Esophagus squamous epithelium (tissue), 4 donors: Measurements from ENCODE around the gene SHISAL1.

Experiments used
- POLR2A ChIP-seq, 4 donors: fragments of 450-650 bp; IDR thresholded peaks; one replicate each; pipeline ENCODE4 v1.6.1; 2017; ENCODE audit warnings: antibody characterized with exemption in 4 of 4, mild to moderate bottlenecking in 4 of 4, moderate library complexity in 3 of 4
- TF ChIP-seq, protein P1 (sequence below), 6 experiments: fragments of 450-650 bp in 4 of 6; fragments of 200-600 bp in 2 of 6; sonication (generic) in 2 of 6; IDR thresholded peaks; one replicate each; pipeline ENCODE4 v1.5.1; 2016 to 2019; ENCODE audit warnings: antibody characterized with exemption in 6 of 6, mild to moderate bottlenecking in 4 of 6, moderate library complexity in 4 of 6

GRCh38 chr22:44256556-44257485 is 55.9 kb downstream of the SHISAL1 start:
- TF ChIP-seq, protein P1, sequence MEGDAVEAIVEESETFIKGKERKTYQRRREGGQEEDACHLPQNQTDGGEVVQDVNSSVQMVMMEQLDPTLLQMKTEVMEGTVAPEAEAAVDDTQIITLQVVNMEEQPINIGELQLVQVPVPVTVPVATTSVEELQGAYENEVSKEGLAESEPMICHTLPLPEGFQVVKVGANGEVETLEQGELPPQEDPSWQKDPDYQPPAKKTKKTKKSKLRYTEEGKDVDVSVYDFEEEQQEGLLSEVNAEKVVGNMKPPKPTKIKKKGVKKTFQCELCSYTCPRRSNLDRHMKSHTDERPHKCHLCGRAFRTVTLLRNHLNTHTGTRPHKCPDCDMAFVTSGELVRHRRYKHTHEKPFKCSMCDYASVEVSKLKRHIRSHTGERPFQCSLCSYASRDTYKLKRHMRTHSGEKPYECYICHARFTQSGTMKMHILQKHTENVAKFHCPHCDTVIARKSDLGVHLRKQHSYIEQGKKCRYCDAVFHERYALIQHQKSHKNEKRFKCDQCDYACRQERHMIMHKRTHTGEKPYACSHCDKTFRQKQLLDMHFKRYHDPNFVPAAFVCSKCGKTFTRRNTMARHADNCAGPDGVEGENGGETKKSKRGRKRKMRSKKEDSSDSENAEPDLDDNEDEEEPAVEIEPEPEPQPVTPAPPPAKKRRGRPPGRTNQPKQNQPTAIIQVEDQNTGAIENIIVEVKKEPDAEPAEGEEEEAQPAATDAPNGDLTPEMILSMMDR (IDR thresholded peaks at IDR 0.05), result no peak
- TF ChIP-seq POLR2A (IDR thresholded peaks at IDR 0.05), result no peak
